Measurements from ENCODE around the gene RAD23A. TPM values are rescaled to one million over a fixed set of nuclear protein-coding genes. Genes with fewer than 3 reads are reported as not detected.

Gene RAD23A
- total and polyA plus RNA-seq, 9 of the 15 experiments (the other 6 are each of a cell fraction or from before 2014, with no cell fraction given), result 9.5 to 181 (median 101) TPM

DNA sequence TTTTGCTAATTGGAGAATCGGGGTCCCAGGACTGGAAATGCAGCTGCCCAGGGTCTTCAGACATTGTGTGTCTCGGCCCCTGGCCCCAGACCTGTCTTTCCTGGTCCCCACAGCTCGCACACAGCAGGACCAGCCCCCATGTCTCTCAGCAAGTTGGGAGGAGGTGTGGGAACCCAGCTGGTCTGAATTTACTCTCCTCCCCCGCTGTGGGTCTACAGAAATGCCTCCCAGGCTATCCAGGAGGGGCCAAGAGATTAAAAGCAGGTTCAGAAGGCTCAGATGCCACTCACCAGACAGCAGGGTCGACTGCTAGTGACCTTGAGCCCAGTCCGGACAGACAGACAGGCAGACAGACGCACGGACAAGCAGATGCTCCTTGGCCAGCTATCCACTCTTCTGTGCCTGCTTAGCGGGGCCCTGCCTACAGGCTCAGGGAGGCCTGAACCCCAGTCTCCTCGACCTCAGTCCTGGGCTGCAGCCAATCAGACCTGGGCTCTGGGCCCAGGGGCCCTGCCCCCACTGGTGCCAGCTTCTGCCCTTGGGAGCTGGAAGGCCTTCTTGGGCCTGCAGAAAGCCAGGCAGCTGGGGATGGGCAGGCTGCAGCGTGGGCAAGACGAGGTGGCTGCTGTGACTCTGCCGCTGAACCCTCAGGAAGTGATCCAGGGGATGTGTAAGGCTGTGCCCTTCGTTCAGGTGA is 23.8 kb downstream of the RAD23A start, which contains the start of gene DAND5 (continued):
- TF ChIP-seq, protein P1, sequence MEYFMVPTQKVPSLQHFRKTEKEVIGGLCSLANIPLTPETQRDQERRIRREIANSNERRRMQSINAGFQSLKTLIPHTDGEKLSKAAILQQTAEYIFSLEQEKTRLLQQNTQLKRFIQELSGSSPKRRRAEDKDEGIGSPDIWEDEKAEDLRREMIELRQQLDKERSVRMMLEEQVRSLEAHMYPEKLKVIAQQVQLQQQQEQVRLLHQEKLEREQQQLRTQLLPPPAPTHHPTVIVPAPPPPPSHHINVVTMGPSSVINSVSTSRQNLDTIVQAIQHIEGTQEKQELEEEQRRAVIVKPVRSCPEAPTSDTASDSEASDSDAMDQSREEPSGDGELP (CRISPR knock-in tag; IDR thresholded peaks at IDR 0.05; ENCODE audit: borderline replicate concordance), result peak; percentile 89
- TF ChIP-seq, protein P2, sequence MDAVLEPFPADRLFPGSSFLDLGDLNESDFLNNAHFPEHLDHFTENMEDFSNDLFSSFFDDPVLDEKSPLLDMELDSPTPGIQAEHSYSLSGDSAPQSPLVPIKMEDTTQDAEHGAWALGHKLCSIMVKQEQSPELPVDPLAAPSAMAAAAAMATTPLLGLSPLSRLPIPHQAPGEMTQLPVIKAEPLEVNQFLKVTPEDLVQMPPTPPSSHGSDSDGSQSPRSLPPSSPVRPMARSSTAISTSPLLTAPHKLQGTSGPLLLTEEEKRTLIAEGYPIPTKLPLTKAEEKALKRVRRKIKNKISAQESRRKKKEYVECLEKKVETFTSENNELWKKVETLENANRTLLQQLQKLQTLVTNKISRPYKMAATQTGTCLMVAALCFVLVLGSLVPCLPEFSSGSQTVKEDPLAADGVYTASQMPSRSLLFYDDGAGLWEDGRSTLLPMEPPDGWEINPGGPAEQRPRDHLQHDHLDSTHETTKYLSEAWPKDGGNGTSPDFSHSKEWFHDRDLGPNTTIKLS (IDR thresholded peaks at IDR 0.05; ENCODE audit: borderline replicate concordance, low read depth), result peak; percentile 51; the same call in 1 of the 2 replicates
- TF ChIP-seq, protein P3, sequence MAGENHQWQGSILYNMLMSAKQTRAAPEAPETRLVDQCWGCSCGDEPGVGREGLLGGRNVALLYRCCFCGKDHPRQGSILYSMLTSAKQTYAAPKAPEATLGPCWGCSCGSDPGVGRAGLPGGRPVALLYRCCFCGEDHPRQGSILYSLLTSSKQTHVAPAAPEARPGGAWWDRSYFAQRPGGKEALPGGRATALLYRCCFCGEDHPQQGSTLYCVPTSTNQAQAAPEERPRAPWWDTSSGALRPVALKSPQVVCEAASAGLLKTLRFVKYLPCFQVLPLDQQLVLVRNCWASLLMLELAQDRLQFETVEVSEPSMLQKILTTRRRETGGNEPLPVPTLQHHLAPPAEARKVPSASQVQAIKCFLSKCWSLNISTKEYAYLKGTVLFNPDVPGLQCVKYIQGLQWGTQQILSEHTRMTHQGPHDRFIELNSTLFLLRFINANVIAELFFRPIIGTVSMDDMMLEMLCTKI (IDR thresholded peaks at IDR 0.05; ENCODE audit: partially characterized antibody), result no peak
- TF ChIP-seq RB1 (IDR thresholded peaks at IDR 0.05; ENCODE audit: low read depth) (no peak), SMARCA5 (IDR thresholded peaks at IDR 0.05) (no peak), EGR1 (conservative IDR thresholded peaks at IDR 0.05) (peak; percentile 37; the same call in 1 of the 2 replicates)

Measured in K562 (cell line).